HL-60 (cell line): ENCODE results near the gene COL21A1.

Source experiments
- DNase-seq, 2 experiments: peaks; one replicate each; pipeline ENCODE4 v3.0.0-alpha.2; 2010 to 2020; ENCODE audit warnings: low read depth in 1 of 2, low spot score in 1 of 2
- H3K27ac ChIP-seq: fragments of 250-450 bp; sonication (Bioruptor Pico); replicated peaks from 2 replicates; pipeline ENCODE4 v1.5.1; 2020; ENCODE audit warnings: mild to moderate bottlenecking, moderate library complexity
- H3K27me3 ChIP-seq: fragments of 250-450 bp; sonication (Bioruptor Pico); 2 replicates; pipeline ENCODE4 v1.5.1; 2021; ENCODE audit warnings: mild to moderate bottlenecking, moderate library complexity; ENCODE audit not compliant: insufficient read depth, poor library complexity, severe bottlenecking
- H3K4me3 ChIP-seq: replicated peaks from 2 replicates; pipeline ENCODE4 v1.5.1; 2011; ENCODE audit warnings: mild to moderate bottlenecking, control low read depth, low read length; ENCODE audit not compliant: insufficient read depth
- CTCF ChIP-seq: IDR thresholded peaks from one replicate; pipeline ENCODE4 v1.5.1; 2011; ENCODE audit warnings: low read length, control low read depth, inconsistent platforms; ENCODE audit not compliant: insufficient read depth
- GABPA ChIP-seq: IDR thresholded peaks from 2 replicates; pipeline ENCODE4 v1.6.1; 2012; ENCODE audit warnings: low read depth
- POLR2AphosphoS5 ChIP-seq: IDR thresholded peaks from 2 replicates; pipeline ENCODE4 v1.6.1; 2012; ENCODE audit warnings: low read depth
- SPI1 ChIP-seq: IDR thresholded peaks from 2 replicates; pipeline ENCODE4 v1.6.1; 2012; ENCODE audit warnings: low read depth, mild to moderate bottlenecking, borderline replicate concordance
- TF ChIP-seq, protein P1 (sequence below): IDR thresholded peaks from 2 replicates; pipeline ENCODE4 v1.6.1; 2012; ENCODE audit warnings: low read depth; ENCODE audit not compliant: insufficient replicate concordance

COL21A1 gene

DNA sequence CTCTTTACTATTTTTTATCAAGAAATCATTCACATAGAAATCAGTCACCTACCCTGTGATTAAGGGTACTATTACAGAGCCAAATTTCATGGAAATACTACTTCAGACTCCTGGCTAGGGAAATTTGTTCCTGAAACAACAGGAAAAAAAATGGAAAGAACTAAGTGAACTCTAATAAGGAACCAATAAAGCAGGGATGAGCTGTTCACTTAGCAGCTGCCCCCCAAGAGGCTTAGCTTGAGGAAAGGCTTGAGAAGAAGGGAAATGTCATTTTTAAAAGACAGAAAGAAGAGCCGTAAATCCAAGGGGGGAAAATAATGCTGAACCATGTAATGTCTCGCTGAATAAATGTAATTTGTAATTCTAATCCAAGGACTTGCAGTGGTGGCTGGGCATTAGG is 88.8 kb downstream of the COL21A1 start:
- Histone ChIP-seq H3K4me3 (no peak overlapping the region), H3K27me3 (no peaks in the 10 kb centered on the region), H3K27ac (no peak overlapping the region)
- no peak for DNase-seq
- TF ChIP-seq SPI1 (no peak), POLR2AphosphoS5 (no peak), GABPA (no peak), CTCF (no peak)
- TF ChIP-seq, protein P1, sequence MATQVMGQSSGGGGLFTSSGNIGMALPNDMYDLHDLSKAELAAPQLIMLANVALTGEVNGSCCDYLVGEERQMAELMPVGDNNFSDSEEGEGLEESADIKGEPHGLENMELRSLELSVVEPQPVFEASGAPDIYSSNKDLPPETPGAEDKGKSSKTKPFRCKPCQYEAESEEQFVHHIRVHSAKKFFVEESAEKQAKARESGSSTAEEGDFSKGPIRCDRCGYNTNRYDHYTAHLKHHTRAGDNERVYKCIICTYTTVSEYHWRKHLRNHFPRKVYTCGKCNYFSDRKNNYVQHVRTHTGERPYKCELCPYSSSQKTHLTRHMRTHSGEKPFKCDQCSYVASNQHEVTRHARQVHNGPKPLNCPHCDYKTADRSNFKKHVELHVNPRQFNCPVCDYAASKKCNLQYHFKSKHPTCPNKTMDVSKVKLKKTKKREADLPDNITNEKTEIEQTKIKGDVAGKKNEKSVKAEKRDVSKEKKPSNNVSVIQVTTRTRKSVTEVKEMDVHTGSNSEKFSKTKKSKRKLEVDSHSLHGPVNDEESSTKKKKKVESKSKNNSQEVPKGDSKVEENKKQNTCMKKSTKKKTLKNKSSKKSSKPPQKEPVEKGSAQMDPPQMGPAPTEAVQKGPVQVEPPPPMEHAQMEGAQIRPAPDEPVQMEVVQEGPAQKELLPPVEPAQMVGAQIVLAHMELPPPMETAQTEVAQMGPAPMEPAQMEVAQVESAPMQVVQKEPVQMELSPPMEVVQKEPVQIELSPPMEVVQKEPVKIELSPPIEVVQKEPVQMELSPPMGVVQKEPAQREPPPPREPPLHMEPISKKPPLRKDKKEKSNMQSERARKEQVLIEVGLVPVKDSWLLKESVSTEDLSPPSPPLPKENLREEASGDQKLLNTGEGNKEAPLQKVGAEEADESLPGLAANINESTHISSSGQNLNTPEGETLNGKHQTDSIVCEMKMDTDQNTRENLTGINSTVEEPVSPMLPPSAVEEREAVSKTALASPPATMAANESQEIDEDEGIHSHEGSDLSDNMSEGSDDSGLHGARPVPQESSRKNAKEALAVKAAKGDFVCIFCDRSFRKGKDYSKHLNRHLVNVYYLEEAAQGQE: no peak

GRCh38 chr6:56156643-56157042 is 90.7 kb downstream of the COL21A1 start:
- no peak for DNase-seq
- no peak overlapping the region for H3K4me3 ChIP-seq
- H3K27ac ChIP-seq: no peak overlapping the region
- TF ChIP-seq SPI1 (no peak), POLR2AphosphoS5 (no peak), GABPA (no peak), CTCF (no peak)
- TF ChIP-seq, protein P1: no peak
- H3K27me3 ChIP-seq: no peaks in the 10 kb centered on the region

DNA sequence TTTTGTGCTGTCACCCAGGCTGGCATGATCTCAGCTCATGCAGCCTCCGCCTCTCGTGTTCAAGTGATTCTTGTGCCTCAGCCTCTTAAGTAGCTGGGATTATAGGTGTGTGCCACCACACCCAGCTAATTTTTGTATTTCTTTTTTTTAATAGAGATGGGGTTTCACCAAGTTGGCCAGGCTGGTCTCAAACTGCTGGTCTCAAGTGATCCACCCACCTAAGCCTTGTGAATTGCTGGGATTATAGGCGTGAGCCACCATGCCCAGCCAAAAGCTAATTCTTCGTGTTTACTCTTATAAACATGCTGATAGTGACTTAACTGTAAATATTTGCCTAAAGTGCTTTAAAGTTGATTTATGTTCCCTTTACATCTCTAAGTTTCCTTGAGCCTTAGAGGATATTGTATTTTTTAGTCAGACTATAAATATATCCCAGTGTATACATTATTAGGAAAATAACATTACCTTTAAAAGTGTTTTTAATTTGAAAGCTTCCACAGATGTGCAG is 91.7 kb downstream of the COL21A1 start:
- DNase-seq: no peak
- no peak for TF ChIP-seq CTCF
- no peak for TF ChIP-seq GABPA
- no peak for TF ChIP-seq SPI1
- TF ChIP-seq POLR2AphosphoS5: no peak
- TF ChIP-seq, protein P1: no peak
- Histone ChIP-seq H3K27me3 (no peaks in the 10 kb centered on the region), H3K4me3 (no peak overlapping the region), H3K27ac (no peak overlapping the region)
